ENCODE measurements around the gene EGFLAM.

Gene EGFLAM

GRCh38 chr5:38452201-38452600 is 193.8 kb downstream of the EGFLAM start:
- DNase-seq (ENCODE audit: low spot score) = no peak
- Mint-ChIP-seq H3K27me3 (ENCODE audit: low read depth) (peaks cover 83% of the 10 kb centered on the region), H3K4me1 (ENCODE audit: low read depth) (peaks cover 18% of the 10 kb centered on the region), H3K27ac (no peak overlapping the region), H3K36me3 (ENCODE audit: low read depth) (no peaks in the 10 kb centered on the region), H3K9me3 (no peaks in the 10 kb centered on the region), H3K4me3 (no peak overlapping the region)

DNA sequence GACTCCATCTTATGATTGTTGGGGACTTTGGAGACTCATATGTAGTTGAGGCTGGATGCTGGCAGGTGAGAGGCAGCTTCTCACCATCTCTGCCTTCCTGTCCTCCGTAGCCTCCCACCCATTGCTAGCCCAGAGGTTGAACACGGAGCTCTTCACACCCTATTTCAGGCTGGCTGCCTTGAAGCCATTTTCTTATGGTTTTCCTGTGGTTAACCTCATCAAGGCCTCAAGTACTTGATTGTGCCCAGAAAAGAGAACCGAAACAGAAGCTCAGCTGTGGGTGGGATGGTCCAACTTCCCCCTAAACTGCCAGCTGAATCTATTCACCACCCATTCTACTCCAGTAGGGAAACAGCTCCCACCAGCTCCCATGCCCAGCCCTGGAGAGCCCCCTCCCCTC is 195.1 kb downstream of the EGFLAM start:
- H3K36me3 Mint-ChIP-seq (ENCODE audit: low read depth) = no peaks in the 10 kb centered on the region
- H3K27ac Mint-ChIP-seq = peak overlapping the region; percentile 46
- peak; percentile 56 for DNase-seq (ENCODE audit: low spot score)
- peaks cover 84% of the 10 kb centered on the region for H3K27me3 Mint-ChIP-seq (ENCODE audit: low read depth)
- peaks cover 18% of the 10 kb centered on the region for H3K4me1 Mint-ChIP-seq (ENCODE audit: low read depth)
- H3K4me3 Mint-ChIP-seq = peak overlapping the region; percentile 23
- no peaks in the 10 kb centered on the region for H3K9me3 Mint-ChIP-seq

- H3K4me3 Mint-ChIP-seq = peak overlapping the region; percentile 23
- DNase-seq (ENCODE audit: low spot score) = no peak
- peaks cover 83% of the 10 kb centered on the region for H3K27me3 Mint-ChIP-seq (ENCODE audit: low read depth)
- H3K27ac Mint-ChIP-seq = no peak overlapping the region
- no peaks in the 10 kb centered on the region for H3K9me3 Mint-ChIP-seq
- no peaks in the 10 kb centered on the region for H3K36me3 Mint-ChIP-seq (ENCODE audit: low read depth)
- peaks cover 18% of the 10 kb centered on the region for H3K4me1 Mint-ChIP-seq (ENCODE audit: low read depth)
These were observed 195.6 kb downstream of the EGFLAM start for GRCh38 chr5:38453921-38454320.

GRCh38 chr5:38455796-38456330 is 197.5 kb downstream of the EGFLAM start:
- Mint-ChIP-seq H3K27me3 (ENCODE audit: low read depth) (peaks cover 80% of the 10 kb centered on the region), H3K9me3 (no peaks in the 10 kb centered on the region), H3K27ac (no peak overlapping the region), H3K36me3 (ENCODE audit: low read depth) (no peaks in the 10 kb centered on the region), H3K4me3 (no peak overlapping the region), H3K4me1 (ENCODE audit: low read depth) (peaks cover 18% of the 10 kb centered on the region)
- no peak for DNase-seq (ENCODE audit: low spot score)

DNA sequence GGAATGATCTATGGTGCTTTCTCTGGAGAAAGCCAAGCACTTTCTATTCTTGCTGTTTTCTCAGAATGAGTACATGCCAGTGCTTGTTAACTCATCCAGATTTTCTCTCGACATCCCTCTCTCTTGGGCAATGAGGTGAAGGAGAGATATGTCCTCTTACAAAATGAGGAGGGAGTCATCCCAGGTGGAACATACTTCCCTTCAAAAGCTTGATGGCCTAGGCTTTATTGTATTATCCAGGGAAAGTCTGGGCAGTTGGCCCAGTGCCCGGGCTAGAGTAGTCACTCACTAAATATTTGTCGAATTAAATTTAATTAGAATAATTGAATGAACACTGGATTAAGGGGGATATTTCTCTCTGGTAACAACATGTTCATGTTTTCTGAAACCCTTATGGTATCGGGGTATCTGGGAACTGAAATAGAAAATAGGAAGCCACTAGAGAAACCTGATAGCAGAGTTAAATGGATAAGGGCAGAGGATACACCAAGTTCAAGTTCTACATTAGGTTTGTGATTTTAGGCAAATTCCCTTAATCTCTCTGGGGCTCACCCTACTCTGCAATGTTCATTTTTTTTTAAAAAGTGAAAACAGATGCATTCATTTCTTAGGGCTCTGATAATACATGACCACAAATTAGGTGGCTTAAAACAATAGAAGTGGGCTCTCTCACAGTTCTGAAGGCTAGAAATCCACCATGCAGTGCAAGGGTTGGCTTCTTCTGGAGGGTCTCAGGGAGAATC is 198.5 kb downstream of the EGFLAM start:
- peaks cover 76% of the 10 kb centered on the region for H3K27me3 Mint-ChIP-seq (ENCODE audit: low read depth)
- no peak for DNase-seq (ENCODE audit: low spot score)
- peaks cover 18% of the 10 kb centered on the region for H3K4me1 Mint-ChIP-seq (ENCODE audit: low read depth)
- no peak overlapping the region for H3K4me3 Mint-ChIP-seq
- no peaks in the 10 kb centered on the region for H3K9me3 Mint-ChIP-seq
- H3K27ac Mint-ChIP-seq = no peak overlapping the region
- no peaks in the 10 kb centered on the region for H3K36me3 Mint-ChIP-seq (ENCODE audit: low read depth)

GRCh38 chr5:38458174-38458573 is 199.8 kb downstream of the EGFLAM start:
- Mint-ChIP-seq H3K27me3 (ENCODE audit: low read depth) (peaks cover 69% of the 10 kb centered on the region), H3K4me3 (no peak overlapping the region), H3K27ac (no peak overlapping the region), H3K9me3 (no peaks in the 10 kb centered on the region), H3K36me3 (ENCODE audit: low read depth) (no peaks in the 10 kb centered on the region), H3K4me1 (ENCODE audit: low read depth) (peaks cover 10% of the 10 kb centered on the region)
- no peak for DNase-seq (ENCODE audit: low spot score)

GRCh38 chr5:38462976-38463633 is 204.7 kb downstream of the EGFLAM start:
- Mint-ChIP-seq H3K4me3 (no peak overlapping the region), H3K36me3 (ENCODE audit: low read depth) (no peaks in the 10 kb centered on the region), H3K4me1 (ENCODE audit: low read depth) (no peaks in the 10 kb centered on the region), H3K27ac (no peak overlapping the region), H3K27me3 (ENCODE audit: low read depth) (peaks cover 37% of the 10 kb centered on the region), H3K9me3 (no peaks in the 10 kb centered on the region)
- DNase-seq (ENCODE audit: low spot score) = no peak

- H3K4me1 Mint-ChIP-seq (ENCODE audit: low read depth) = no peaks in the 10 kb centered on the region
- DNase-seq (ENCODE audit: low spot score) = no peak
- H3K27ac Mint-ChIP-seq = no peak overlapping the region
- H3K9me3 Mint-ChIP-seq = no peaks in the 10 kb centered on the region
- H3K36me3 Mint-ChIP-seq (ENCODE audit: low read depth) = no peaks in the 10 kb centered on the region
- H3K27me3 Mint-ChIP-seq (ENCODE audit: low read depth) = peaks cover 30% of the 10 kb centered on the region
- H3K4me3 Mint-ChIP-seq = no peak overlapping the region
These were observed 205.5 kb downstream of the EGFLAM start for GRCh38 chr5:38463634-38464521.

- Mint-ChIP-seq H3K27me3 (ENCODE audit: low read depth) (peaks cover 22% of the 10 kb centered on the region), H3K4me3 (no peak overlapping the region), H3K9me3 (no peaks in the 10 kb centered on the region), H3K27ac (no peak overlapping the region), H3K36me3 (ENCODE audit: low read depth) (no peaks in the 10 kb centered on the region), H3K4me1 (ENCODE audit: low read depth) (no peaks in the 10 kb centered on the region)
- DNase-seq (ENCODE audit: low spot score) = no peak
These were observed 206.7 kb downstream of the EGFLAM start for GRCh38 chr5:38465061-38465460.

GRCh38 chr5:38465702-38466423 is 207.5 kb downstream of the EGFLAM start:
- no peak overlapping the region for H3K27ac Mint-ChIP-seq
- H3K9me3 Mint-ChIP-seq = no peaks in the 10 kb centered on the region
- DNase-seq (ENCODE audit: low spot score) = no peak
- H3K27me3 Mint-ChIP-seq (ENCODE audit: low read depth) = peaks cover 15% of the 10 kb centered on the region
- H3K4me1 Mint-ChIP-seq (ENCODE audit: low read depth) = no peaks in the 10 kb centered on the region
- no peaks in the 10 kb centered on the region for H3K36me3 Mint-ChIP-seq (ENCODE audit: low read depth)
- no peak overlapping the region for H3K4me3 Mint-ChIP-seq

GRCh38 chr5:38466424-38467189 is 208.2 kb downstream of the EGFLAM start:
- no peak for DNase-seq (ENCODE audit: low spot score)
- Mint-ChIP-seq H3K4me1 (ENCODE audit: low read depth) (no peaks in the 10 kb centered on the region), H3K9me3 (no peaks in the 10 kb centered on the region), H3K27me3 (ENCODE audit: low read depth) (peaks cover 11% of the 10 kb centered on the region), H3K36me3 (ENCODE audit: low read depth) (no peaks in the 10 kb centered on the region), H3K27ac (no peak overlapping the region), H3K4me3 (no peak overlapping the region)

GRCh38 chr5:38467353-38468040 is 209.1 kb downstream of the EGFLAM start:
- no peaks in the 10 kb centered on the region for H3K4me1 Mint-ChIP-seq (ENCODE audit: low read depth)
- H3K27ac Mint-ChIP-seq = no peak overlapping the region
- no peaks in the 10 kb centered on the region for H3K9me3 Mint-ChIP-seq
- no peaks in the 10 kb centered on the region for H3K36me3 Mint-ChIP-seq (ENCODE audit: low read depth)
- H3K27me3 Mint-ChIP-seq (ENCODE audit: low read depth) = peaks cover 13% of the 10 kb centered on the region
- no peak overlapping the region for H3K4me3 Mint-ChIP-seq
- no peak for DNase-seq (ENCODE audit: low spot score)

All from T-helper 2 cell treated with Interferon-gamma antibody and Interleukin-4, amounts not matched to agents 5 μg/mL and 100 μg/mL, for 36 hours (primary cell).